ENCODE results near the gene ELL2. TPM values are rescaled to one million over a fixed set of nuclear protein-coding genes. Genes with fewer than 3 reads are reported as not detected.
"Not testable (repeated sequence)": the region's sequence is repeated elsewhere in the genome, so short reads cannot be mapped to it uniquely, and the experiment has no call there.

The ELL2 gene
- total RNA-seq, 1 donor from 2014 or later: 57.5 TPM

GRCh38 chr5:95872346-95873268 lies 89.0 kb downstream of the ELL2 start:
- Histone ChIP-seq H3K4me3 (no peak overlapping the region), H3K27ac (no peak overlapping the region), H3K27me3 (ENCODE audit: low read depth) (no peaks in the 10 kb centered on the region), H3K9me3 (no peaks in the 10 kb centered on the region), H3K4me1 (peaks cover 22% of the 10 kb centered on the region), H3K36me3 (no peaks in the 10 kb centered on the region)
- no peak for TF ChIP-seq CTCF (IDR thresholded peaks at IDR 0.05)
- ATAC-seq (no peak), DNase-seq (no peak)
- intact Hi-C loops (cut with DNase I): no loop called here

GRCh38 chr5:95871146-95871806 lies 90.4 kb downstream of the ELL2 start:
- DNase-seq: no peak
- Histone ChIP-seq H3K36me3 (no peaks in the 10 kb centered on the region), H3K9me3 (no peaks in the 10 kb centered on the region), H3K27me3 (ENCODE audit: low read depth) (no peaks in the 10 kb centered on the region), H3K4me3 (no peak overlapping the region), H3K27ac (peak overlapping the region; percentile 56), H3K4me1 (peaks cover 22% of the 10 kb centered on the region)
- no peak for TF ChIP-seq CTCF (IDR thresholded peaks at IDR 0.05)
- peak in 1 of 2 donors; percentile 25 for ATAC-seq
- intact Hi-C loops (cut with DNase I): no loop called here

GRCh38 chr5:95870105-95870672 lies 91.5 kb downstream of the ELL2 start:
- Histone ChIP-seq H3K36me3 (no peaks in the 10 kb centered on the region), H3K27me3 (ENCODE audit: low read depth) (no peaks in the 10 kb centered on the region), H3K4me3 (no peak overlapping the region), H3K9me3 (no peaks in the 10 kb centered on the region), H3K27ac (peak overlapping the region; percentile 56), H3K4me1 (peaks cover 27% of the 10 kb centered on the region)
- ATAC-seq (peak; percentile 49 to 74), DNase-seq (no peak)
- intact Hi-C loops (cut with DNase I): no loop called here
- no peak for TF ChIP-seq CTCF (IDR thresholded peaks at IDR 0.05)

GRCh38 chr5:95869173-95869855 lies 92.3 kb downstream of the ELL2 start:
- H3K4me3 ChIP-seq; H3K27ac ChIP-seq; DNase-seq; H3K27me3 ChIP-seq (ENCODE audit: low read depth); H3K36me3 ChIP-seq; intact Hi-C loops (cut with DNase I); H3K9me3 ChIP-seq: not testable (repeated sequence)
- H3K4me1 ChIP-seq: peaks cover 27% of the 10 kb centered on the region
- ATAC-seq: peak; percentile 24 to 25

GRCh38 chr5:95868136-95868535 lies 93.5 kb downstream of the ELL2 start:
- Histone ChIP-seq H3K27me3 (ENCODE audit: low read depth) (no peaks in the 10 kb centered on the region), H3K36me3 (no peaks in the 10 kb centered on the region), H3K4me3 (no peak overlapping the region), H3K9me3 (no peaks in the 10 kb centered on the region), H3K4me1 (peaks cover 32% of the 10 kb centered on the region), H3K27ac (no peak overlapping the region)
- TF ChIP-seq CTCF (IDR thresholded peaks at IDR 0.05): no peak
- ATAC-seq (no peak), DNase-seq (no peak)
- intact Hi-C loops (cut with DNase I): no loop called here
